ENCODE results near the gene LCE3B. TPM values are rescaled to one million over a fixed set of nuclear protein-coding genes. Genes with fewer than 3 reads are reported as not detected.

The LCE3B gene
- polyA plus RNA-seq, 1 of the 3 experiments (the other 2 are of a cell fraction): not detected

DNA sequence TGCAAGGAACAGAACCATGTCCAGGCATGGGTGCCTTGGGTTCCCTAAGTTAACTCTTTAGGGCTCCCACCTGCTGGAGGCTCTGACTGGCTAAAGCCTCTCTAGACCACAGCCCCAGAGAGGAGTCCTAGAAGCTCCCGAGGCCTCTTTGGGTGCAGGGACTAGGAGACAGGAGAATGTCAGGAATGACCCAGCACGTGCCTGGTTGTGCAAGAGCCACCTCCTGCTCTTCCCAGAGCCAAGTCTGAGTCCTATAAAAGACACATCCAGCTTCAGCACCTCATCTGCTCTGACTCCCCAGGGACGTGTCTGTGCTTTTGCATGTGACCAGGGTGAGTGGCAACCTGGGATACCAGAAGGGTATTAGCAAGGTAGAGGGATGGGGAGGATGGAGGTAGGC is 49.5 kb downstream of the LCE3B start, which contains the start of gene LCE2D (continued):
- TF ChIP-seq, protein P1, sequence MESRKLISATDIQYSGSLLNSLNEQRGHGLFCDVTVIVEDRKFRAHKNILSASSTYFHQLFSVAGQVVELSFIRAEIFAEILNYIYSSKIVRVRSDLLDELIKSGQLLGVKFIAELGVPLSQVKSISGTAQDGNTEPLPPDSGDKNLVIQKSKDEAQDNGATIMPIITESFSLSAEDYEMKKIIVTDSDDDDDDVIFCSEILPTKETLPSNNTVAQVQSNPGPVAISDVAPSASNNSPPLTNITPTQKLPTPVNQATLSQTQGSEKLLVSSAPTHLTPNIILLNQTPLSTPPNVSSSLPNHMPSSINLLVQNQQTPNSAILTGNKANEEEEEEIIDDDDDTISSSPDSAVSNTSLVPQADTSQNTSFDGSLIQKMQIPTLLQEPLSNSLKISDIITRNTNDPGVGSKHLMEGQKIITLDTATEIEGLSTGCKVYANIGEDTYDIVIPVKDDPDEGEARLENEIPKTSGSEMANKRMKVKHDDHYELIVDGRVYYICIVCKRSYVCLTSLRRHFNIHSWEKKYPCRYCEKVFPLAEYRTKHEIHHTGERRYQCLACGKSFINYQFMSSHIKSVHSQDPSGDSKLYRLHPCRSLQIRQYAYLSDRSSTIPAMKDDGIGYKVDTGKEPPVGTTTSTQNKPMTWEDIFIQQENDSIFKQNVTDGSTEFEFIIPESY (IDR thresholded peaks at IDR 0.05; ENCODE audit: borderline replicate concordance, low read depth): no peak

Small RNA genes lying within 50 kb of the gene (small RNA-seq; reads per million reads assigned to genes)
- gene LCE3A (0 reads per million in 7 experiments), gene LCE3B (0 reads per million in 7 experiments)

Other genes starting within 250 kb of the LCE3B start
- not detected in 2 replicates for gene CRNN, start 199.5 kb upstream of the LCE3B start, polyA plus RNA-seq (2012; rRNA removed)
- not detected in 2 replicates for gene LCE5A, start 103.0 kb upstream of the LCE3B start, polyA plus RNA-seq (2012; rRNA removed)
- not detected in 2 replicates for gene CRCT1, start 99.3 kb upstream of the LCE3B start, polyA plus RNA-seq (2012; rRNA removed)
- not detected in 2 replicates for gene LCE3E, start 47.0 kb upstream of the LCE3B start, polyA plus RNA-seq (2012; rRNA removed)
- gene LCE3D, start 33.3 kb upstream of the LCE3B start, polyA plus RNA-seq (2012; rRNA removed): not detected in 2 replicates
- not detected in 2 replicates for gene LCE3C, start 13.6 kb upstream of the LCE3B start, polyA plus RNA-seq (2012; rRNA removed)
- not detected in 2 replicates for gene LCE3A, start 9.3 kb downstream of the LCE3B start, polyA plus RNA-seq (2012; rRNA removed)
- gene LCE2D, start 49.6 kb downstream of the LCE3B start, polyA plus RNA-seq (2012; rRNA removed): not detected in 2 replicates
- not detected in 2 replicates for gene LCE2C, start 61.5 kb downstream of the LCE3B start, polyA plus RNA-seq (2012; rRNA removed)
- gene LCE2B, start 72.3 kb downstream of the LCE3B start, polyA plus RNA-seq (2012; rRNA removed): not detected in 2 replicates
- not detected in 2 replicates for gene LCE2A, start 84.5 kb downstream of the LCE3B start, polyA plus RNA-seq (2012; rRNA removed)
- gene LCE4A, start 94.3 kb downstream of the LCE3B start, polyA plus RNA-seq (2012; rRNA removed): not detected in 2 replicates
- gene KPRP, start 144.2 kb downstream of the LCE3B start, polyA plus RNA-seq (2012; rRNA removed): not detected in 2 replicates
- not detected in 2 replicates for gene LCE1F, start 161.3 kb downstream of the LCE3B start, polyA plus RNA-seq (2012; rRNA removed)
- not detected in 2 replicates for gene LCE1E, start 172.4 kb downstream of the LCE3B start, polyA plus RNA-seq (2012; rRNA removed)
- not detected in 2 replicates for gene LCE1D, start 182.9 kb downstream of the LCE3B start, polyA plus RNA-seq (2012; rRNA removed)
- not detected in 2 replicates for gene LCE1C, start 192.8 kb downstream of the LCE3B start, polyA plus RNA-seq (2012; rRNA removed)
- gene LCE1B, start 198.2 kb downstream of the LCE3B start, polyA plus RNA-seq (2012; rRNA removed): not detected in 2 replicates
- gene LCE1A, start 213.7 kb downstream of the LCE3B start, polyA plus RNA-seq (2012; rRNA removed): not detected in 2 replicates
- not detected in 2 replicates for gene LCE6A, start 229.0 kb downstream of the LCE3B start, polyA plus RNA-seq (2012; rRNA removed)
- gene LCE7A, start 246.2 kb downstream of the LCE3B start, polyA plus RNA-seq (2012; rRNA removed): not detected in 2 replicates

Data from SK-N-SH (cell line).